Stimulated activated naive CD8-positive, alpha-beta T cell treated with anti-CD3 and anti-CD28 coated beads, Interleukin-15, amount 100 ng/mL, for 72 hours (primary cell): Measurements from ENCODE around the gene NRG2.

Experiments
- ATAC-seq: fragments of 150-1000 bp; cut with Tn5 transposase; 2 replicates; pipeline ENCODE4 v1.10.0; 2021; ENCODE audit warnings: mild to moderate bottlenecking, moderate library complexity
- DNase-seq, 2 donors: peaks; one replicate each; pipeline ENCODE4 v3.0.0; 2021 to 2022
- H3K27ac Mint-ChIP-seq, 2 donors: one replicate each; pipeline ENCODE4 v1.8.0; 2022; ENCODE audit warnings: mild to moderate bottlenecking in 2 of 2, mixed read lengths in 2 of 2, moderate library complexity in 2 of 2
- H3K27me3 Mint-ChIP-seq: one replicate; pipeline ENCODE4 v1.8.0; 2022; ENCODE audit warnings: mixed read lengths
- H3K4me1 Mint-ChIP-seq: one replicate; pipeline ENCODE4 v1.8.0; 2022; ENCODE audit warnings: mild to moderate bottlenecking, mixed read lengths
- H3K4me3 Mint-ChIP-seq, 2 donors: one replicate each; pipeline ENCODE4 v1.8.0; 2022; ENCODE audit warnings: mild to moderate bottlenecking in 2 of 2, mixed read lengths in 2 of 2, moderate library complexity in 1 of 2
- H3K9me3 Mint-ChIP-seq, 2 donors: one replicate each; pipeline ENCODE4 v1.8.0; 2022; ENCODE audit warnings: mixed read lengths in 2 of 2

The NRG2 gene

DNA sequence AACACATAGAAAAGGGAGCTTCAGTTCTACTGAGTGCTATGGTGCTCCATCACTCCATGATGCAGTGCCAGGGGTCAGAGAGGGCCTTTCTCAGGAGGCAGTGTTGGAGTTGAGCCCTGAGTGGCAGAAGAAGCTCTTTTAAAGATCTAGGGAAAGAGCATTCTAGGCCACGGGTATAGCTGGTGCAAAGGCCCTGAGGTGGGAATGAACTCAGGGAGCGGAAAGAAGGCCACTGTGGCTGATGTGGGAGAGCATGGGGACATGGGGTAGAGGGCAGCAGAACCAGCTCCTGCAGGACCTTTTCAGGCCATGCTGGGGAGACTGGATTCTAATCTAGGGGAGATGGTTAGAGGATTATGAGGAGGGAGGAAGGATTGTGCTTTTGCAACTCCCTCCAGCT lies 237.6 kb downstream of the NRG2 start:
- Mint-ChIP-seq H3K4me1 (no peaks in the 10 kb centered on the region), H3K27me3 (peaks cover 24% of the 10 kb centered on the region), H3K4me3 (no peak overlapping the region), H3K27ac (peak overlapping the region in 1 of 2 donors; percentile 8), H3K9me3 (no peaks in the 10 kb centered on the region)
- no peak for ATAC-seq
- DNase-seq, result no peak

DNA sequence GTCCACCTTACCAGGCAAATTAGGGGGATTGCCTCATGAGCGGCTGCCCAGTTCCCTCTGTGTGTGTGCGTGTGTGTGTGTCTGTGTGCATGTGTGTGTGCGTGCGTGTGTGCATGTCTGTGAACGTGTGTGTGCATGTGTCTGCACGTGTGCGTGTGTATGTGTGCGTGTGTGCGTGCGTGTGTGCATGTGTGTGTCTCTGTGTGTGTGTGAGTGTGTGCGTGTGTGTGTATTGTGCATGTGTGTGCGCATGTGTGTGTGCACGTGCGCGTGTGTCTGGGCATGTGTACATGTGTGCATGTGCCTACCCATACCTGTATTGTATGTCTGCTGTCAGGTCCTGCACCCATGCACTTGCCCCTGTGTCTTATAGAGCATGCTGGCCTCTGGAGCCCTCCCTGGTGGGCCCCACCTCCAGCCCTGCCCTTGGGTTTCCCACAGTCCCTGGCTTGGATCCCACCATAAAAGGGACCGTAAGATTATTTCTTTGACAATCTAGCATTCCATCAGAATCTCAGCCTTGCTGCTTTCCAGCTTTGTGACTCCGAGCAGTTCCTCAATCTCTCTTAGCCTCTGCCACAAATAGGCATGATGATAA lies 238.2 kb downstream of the NRG2 start:
- Mint-ChIP-seq H3K27ac (no peak overlapping the region), H3K9me3 (no peaks in the 10 kb centered on the region), H3K4me1 (no peaks in the 10 kb centered on the region), H3K4me3 (no peak overlapping the region), H3K27me3 (peaks cover 31% of the 10 kb centered on the region)
- DNase-seq, result no peak
- no peak for ATAC-seq

DNA sequence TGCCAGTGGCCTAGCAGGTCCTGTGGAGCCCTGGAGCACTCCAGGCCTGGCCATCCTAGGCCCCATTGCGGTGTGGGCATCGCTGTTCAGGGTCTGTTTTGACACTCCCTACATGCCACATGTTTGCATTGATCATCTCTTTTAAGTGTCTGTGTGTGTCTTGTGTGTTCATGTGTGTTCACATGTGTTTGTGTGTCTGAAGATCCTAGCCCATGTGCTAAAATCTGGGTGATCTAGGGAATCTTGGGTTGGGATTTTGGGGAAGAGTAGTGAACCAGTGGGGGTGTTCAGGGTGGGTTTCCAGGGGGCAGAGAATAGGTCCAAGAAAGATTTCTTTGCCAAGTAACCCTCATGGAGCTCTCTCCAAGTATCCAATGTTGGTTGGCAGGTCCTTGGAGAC lies 239.1 kb downstream of the NRG2 start:
- ATAC-seq (no peak), DNase-seq (no peak)
- no peak overlapping the region for H3K4me3 Mint-ChIP-seq
- no peaks in the 10 kb centered on the region for H3K4me1 Mint-ChIP-seq
- H3K9me3 Mint-ChIP-seq, result no peaks in the 10 kb centered on the region
- peaks cover 40% of the 10 kb centered on the region for H3K27me3 Mint-ChIP-seq
- no peak overlapping the region for H3K27ac Mint-ChIP-seq

DNA sequence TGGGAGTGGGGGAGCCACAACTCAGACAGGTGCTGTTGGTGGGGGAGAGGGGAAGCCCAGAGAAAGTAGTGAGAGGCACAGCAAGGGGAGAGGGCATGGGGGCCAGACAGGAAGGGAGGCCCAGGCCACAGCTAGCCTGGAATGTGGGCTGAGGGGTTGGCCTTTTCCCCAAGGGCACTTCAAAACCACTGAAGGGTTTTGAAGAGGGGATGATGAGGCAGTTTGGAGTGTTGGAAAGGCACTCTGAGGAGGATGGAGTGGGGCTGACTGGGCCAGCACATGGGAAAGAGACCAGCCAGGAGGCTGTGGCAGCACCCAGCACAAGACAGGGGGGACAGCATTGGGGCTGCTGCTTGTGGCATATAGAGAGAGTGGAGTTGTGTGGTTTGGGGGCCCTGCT lies 243.7 kb downstream of the NRG2 start:
- Mint-ChIP-seq H3K9me3 (no peaks in the 10 kb centered on the region), H3K27ac (no peak overlapping the region), H3K27me3 (peaks cover 82% of the 10 kb centered on the region), H3K4me3 (no peak overlapping the region), H3K4me1 (no peaks in the 10 kb centered on the region)
- DNase-seq, result no peak
- ATAC-seq, result no peak

DNA sequence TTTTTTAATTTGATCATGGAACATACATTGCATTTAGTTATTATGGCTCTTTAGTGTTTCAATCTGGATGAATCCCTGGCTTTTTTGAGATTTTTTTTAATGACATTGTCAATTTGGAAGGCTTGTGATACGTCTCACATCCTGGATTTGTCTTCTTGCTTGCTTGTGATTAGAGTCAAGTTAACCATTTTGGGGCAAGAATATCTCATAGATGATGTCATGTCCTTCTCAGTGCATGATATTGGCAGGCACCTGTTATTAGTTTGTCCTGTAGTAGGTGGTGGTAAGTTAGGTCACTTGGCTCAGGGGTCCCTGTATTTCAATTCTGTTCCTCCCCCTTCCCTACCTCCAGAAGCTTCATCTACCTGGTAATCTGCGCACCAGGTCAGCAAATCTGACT lies 244.2 kb downstream of the NRG2 start:
- DNase-seq (no peak), ATAC-seq (no peak)
- H3K27ac Mint-ChIP-seq, result no peak overlapping the region
- H3K4me1 Mint-ChIP-seq, result no peaks in the 10 kb centered on the region
- H3K27me3 Mint-ChIP-seq, result peaks cover 86% of the 10 kb centered on the region
- no peaks in the 10 kb centered on the region for H3K9me3 Mint-ChIP-seq
- H3K4me3 Mint-ChIP-seq, result no peak overlapping the region

DNA sequence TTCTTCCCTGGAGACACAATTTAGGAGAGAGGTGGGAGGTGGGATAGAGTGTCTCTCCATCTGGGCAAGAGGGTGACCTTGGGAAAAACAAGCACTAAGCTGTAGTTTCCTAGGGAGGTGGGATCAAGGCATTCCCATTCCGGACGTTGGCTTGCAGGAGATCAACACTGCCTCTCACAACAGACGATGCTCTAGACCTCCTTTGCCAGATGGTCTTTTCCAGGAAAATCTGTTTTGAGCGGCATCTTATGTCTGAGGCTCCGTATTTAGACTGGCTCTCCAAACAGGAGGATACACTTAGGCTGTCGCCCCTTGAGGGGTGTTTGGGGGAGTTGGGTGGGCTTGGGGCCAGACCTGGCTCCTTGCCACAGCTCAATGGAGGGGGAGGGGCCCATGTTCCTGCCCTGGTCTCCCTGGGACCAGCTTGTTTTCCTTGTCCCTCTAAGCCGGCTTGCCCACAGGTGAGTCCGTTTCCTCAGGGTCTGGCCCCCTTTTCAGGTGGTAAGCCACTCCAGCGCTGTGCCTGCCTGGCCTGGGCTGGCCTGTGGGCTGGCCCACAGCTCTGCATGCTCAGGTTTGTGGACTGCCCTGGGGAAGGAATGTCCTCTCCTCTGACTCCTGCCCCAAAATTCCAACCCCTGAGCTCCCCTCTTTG lies 245.1 kb downstream of the NRG2 start:
- Mint-ChIP-seq H3K27me3 (peaks cover 95% of the 10 kb centered on the region), H3K4me1 (no peaks in the 10 kb centered on the region), H3K9me3 (no peaks in the 10 kb centered on the region), H3K27ac (no peak overlapping the region), H3K4me3 (no peak overlapping the region)
- ATAC-seq, result no peak
- no peak for DNase-seq

DNA sequence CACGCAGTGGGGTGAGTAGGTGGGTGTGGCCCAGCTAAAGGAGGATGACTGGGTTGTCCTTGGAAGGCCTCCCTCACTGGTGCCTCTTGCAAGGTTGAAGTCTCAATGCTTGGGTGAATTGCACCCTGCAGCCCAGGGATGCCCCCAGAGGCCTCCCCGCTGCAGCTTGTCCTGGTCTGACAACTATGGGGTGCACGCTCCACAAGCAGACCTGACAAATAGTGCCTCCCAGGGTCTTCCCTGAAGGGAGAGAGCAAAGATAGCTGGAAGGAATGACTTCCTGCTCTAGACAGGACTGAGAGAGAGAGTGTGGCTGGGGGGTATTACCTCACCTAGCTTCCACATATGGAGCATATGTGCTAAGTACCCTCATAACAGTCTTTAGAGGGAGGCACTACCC lies 245.8 kb downstream of the NRG2 start:
- Mint-ChIP-seq H3K27ac (no peak overlapping the region), H3K9me3 (no peaks in the 10 kb centered on the region), H3K4me1 (no peaks in the 10 kb centered on the region), H3K27me3 (peaks cover 95% of the 10 kb centered on the region), H3K4me3 (no peak overlapping the region)
- no peak for DNase-seq
- ATAC-seq, result no peak
